ENCODE data around the gene ERBB4.

Gene ERBB4

GRCh38 chr2:212052412-212053159 lies 486.0 kb downstream of the ERBB4 start:
- TF ChIP-seq CTCF (conservative IDR thresholded peaks at IDR 0.05) = no peak
- no peak overlapping the region for H3K27ac ChIP-seq

- no peak for TF ChIP-seq CTCF (conservative IDR thresholded peaks at IDR 0.05)
- no peak overlapping the region for H3K27ac ChIP-seq
Measured at GRCh38 chr2:212050871-212051270, 487.7 kb downstream of the ERBB4 start.

- H3K27ac ChIP-seq = no peak overlapping the region
- TF ChIP-seq CTCF (conservative IDR thresholded peaks at IDR 0.05) = no peak
Measured at GRCh38 chr2:212042562-212042961, 496.0 kb downstream of the ERBB4 start.

GRCh38 chr2:212037062-212037461 lies 501.5 kb downstream of the ERBB4 start:
- H3K27ac ChIP-seq = no peak overlapping the region
- no peak for TF ChIP-seq CTCF (conservative IDR thresholded peaks at IDR 0.05)

GRCh38 chr2:212034841-212035585 lies 503.6 kb downstream of the ERBB4 start:
- no peak for TF ChIP-seq CTCF (conservative IDR thresholded peaks at IDR 0.05)
- H3K27ac ChIP-seq = no peak overlapping the region

GRCh38 chr2:212033888-212034287 lies 504.7 kb downstream of the ERBB4 start:
- no peak overlapping the region for H3K27ac ChIP-seq
- no peak for TF ChIP-seq CTCF (conservative IDR thresholded peaks at IDR 0.05)

- TF ChIP-seq CTCF (conservative IDR thresholded peaks at IDR 0.05) = no peak
- H3K27ac ChIP-seq = no peak overlapping the region
Measured at GRCh38 chr2:212032536-212033219, 505.9 kb downstream of the ERBB4 start.

Measured in VCaP (cell line).